Tibial artery (tissue), 4 donors: Measurements from ENCODE around the gene COL16A1.

Experiments
- DNase-seq, 2 donors: peaks; one replicate each; pipeline ENCODE4 v3.0.0-alpha.2; 2019
- H3K27ac ChIP-seq, 2 donors: fragments of 200-600 bp; sonication (generic) in 1 of 2; 1 replicate in 1 of 2; 2 replicates in 1 of 2; pipeline ENCODE4 v1.5.1; 2018 to 2019; ENCODE audit warnings: mild to moderate bottlenecking in 1 of 2
- H3K27me3 ChIP-seq, 2 donors: fragments of 200-600 bp; sonication (generic) in 1 of 2; one replicate each; pipeline versions ENCODE4 v1.5.1 to v1.6.0; 2016 to 2019
- H3K36me3 ChIP-seq, 3 donors: fragments of 200-600 bp; sonication (generic) in 2 of 3; one replicate each; pipeline ENCODE4 v1.5.1; 2016 to 2019; ENCODE audit warnings: mild to moderate bottlenecking in 2 of 3
- H3K4me1 ChIP-seq, 4 donors: fragments of 200-600 bp; sonication (generic) in 2 of 4; 1 replicate in 3 of 4; 2 replicates in 1 of 4; pipeline ENCODE4 v1.5.1; 2016 to 2019
- H3K4me3 ChIP-seq, 2 donors: fragments of 200-600 bp; sonication (generic) in 1 of 2; 1 replicate in 1 of 2; 2 replicates in 1 of 2; pipeline ENCODE4 v1.5.1; 2018 to 2019; ENCODE audit warnings: mild to moderate bottlenecking in 2 of 2
- H3K9me3 ChIP-seq, 3 donors: fragments of 200-600 bp; sonication (generic) in 1 of 3; one replicate each; pipeline ENCODE4 v1.5.1; 2016 to 2019
- CTCF ChIP-seq, 2 experiments: fragments of 200-600 bp in 1 of 2; fragments of 450-650 bp in 1 of 2; IDR thresholded peaks; one replicate each; pipeline ENCODE4 v1.5.1; 2017 to 2019; ENCODE audit warnings: antibody characterized with exemption in 2 of 2, mild to moderate bottlenecking in 1 of 2, moderate library complexity in 1 of 2
- intact Hi-C: fragments of 100-400 bp; cut with DNase I; formaldehyde crosslinking; loops from one replicate; pipeline ENCODE4 v1.15.0; 2023; ENCODE audit warnings: low total_unique reads

Gene COL16A1

GRCh38 chr1:31749785-31750735 lies 46.2 kb upstream of the COL16A1 start:
- no peak overlapping the region for H3K27ac ChIP-seq
- intact Hi-C loops: no loop called here

GRCh38 chr1:31748365-31748764 lies 44.5 kb upstream of the COL16A1 start:
- Histone ChIP-seq H3K36me3 (no peaks in the 10 kb centered on the region), H3K4me3 (no peak overlapping the region), H3K4me1 (peaks cover 0 to 15% (median 11%) of the 10 kb centered on the region in 4 donors), H3K27me3 (no peaks in the 10 kb centered on the region), H3K9me3 (no peaks in the 10 kb centered on the region), H3K27ac (no peak overlapping the region)
- intact Hi-C loops: no loop called here
- no peak for TF ChIP-seq CTCF (IDR thresholded peaks at IDR 0.05)
- DNase-seq: no peak

More at GRCh38 chr1:31749785-31750735, 46.2 kb upstream of the COL16A1 start:
- Histone ChIP-seq H3K27me3 (no peaks in the 10 kb centered on the region), H3K4me1 (peaks cover 0 to 32% (median 25%) of the 10 kb centered on the region in 4 donors), H3K4me3 (no peak overlapping the region), H3K36me3 (no peaks in the 10 kb centered on the region), H3K9me3 (no peaks in the 10 kb centered on the region)
- no peak for DNase-seq
- TF ChIP-seq CTCF (IDR thresholded peaks at IDR 0.05): no peak

- Histone ChIP-seq H3K9me3 (no peaks in the 10 kb centered on the region), H3K36me3 (no peaks in the 10 kb centered on the region), H3K27ac (no peak overlapping the region), H3K27me3 (no peaks in the 10 kb centered on the region), H3K4me1 (peaks cover 0 to 10% (median 4%) of the 10 kb centered on the region in 4 donors), H3K4me3 (no peak overlapping the region)
- intact Hi-C loops: loop anchor here (2.0 kb wide), 1 partner anchor 85 kb away; no protein-coding TSS in a partner anchor
- no peak for TF ChIP-seq CTCF (IDR thresholded peaks at IDR 0.05)
- no peak for DNase-seq
Observed at GRCh38 chr1:31747304-31747703, 43.5 kb upstream of the COL16A1 start.

- no peak for TF ChIP-seq CTCF (IDR thresholded peaks at IDR 0.05)
- no peak for DNase-seq
- H3K9me3 ChIP-seq: no peaks in the 10 kb centered on the region
- peaks cover 0 to 10% (median 4%) of the 10 kb centered on the region in 4 donors for H3K4me1 ChIP-seq
- no peaks in the 10 kb centered on the region for H3K36me3 ChIP-seq
- H3K4me3 ChIP-seq: no peak overlapping the region
- H3K27me3 ChIP-seq: no peaks in the 10 kb centered on the region
- intact Hi-C loops: loop anchor here (2.0 kb wide), 1 partner anchor 84 kb away; no protein-coding TSS in a partner anchor
- no peak overlapping the region for H3K27ac ChIP-seq
Observed at GRCh38 chr1:31746687-31747086, 42.9 kb upstream of the COL16A1 start.

- no peak overlapping the region for H3K4me3 ChIP-seq
- TF ChIP-seq CTCF (IDR thresholded peaks at IDR 0.05): no peak
- H3K36me3 ChIP-seq: no peaks in the 10 kb centered on the region
- no peaks in the 10 kb centered on the region for H3K27me3 ChIP-seq
- no peaks in the 10 kb centered on the region for H3K9me3 ChIP-seq
- intact Hi-C loops: loop anchor here (2.0 kb wide), 1 partner anchor 83 kb away; no protein-coding TSS in a partner anchor
- peaks cover 0 to 10% (median 4%) of the 10 kb centered on the region in 4 donors for H3K4me1 ChIP-seq
- no peak overlapping the region for H3K27ac ChIP-seq
- no peak for DNase-seq
Observed at GRCh38 chr1:31745946-31746670, 42.3 kb upstream of the COL16A1 start.
